K562 (cell line): Measurements from ENCODE around the gene COL4A5. TPM values are rescaled to one million over a fixed set of nuclear protein-coding genes. Genes with fewer than 3 reads are reported as not detected.
A peak's percentile ranks its signal among the peaks of the same experiment; 100 is the strongest.

Experiments used
- ARID2 ChIP-seq: fragments of 450-650 bp; IDR thresholded peaks from 2 replicates; pipeline ENCODE4 v1.6.1; 2017; ENCODE audit warnings: antibody characterized with exemption, mild to moderate bottlenecking
- BDP1 ChIP-seq: IDR thresholded peaks from 3 replicates; pipeline ENCODE4 v1.6.1; 2011; ENCODE audit not compliant: insufficient read length, insufficient read depth
- BHLHE40 ChIP-seq: IDR thresholded peaks from 2 replicates; pipeline ENCODE4 v1.6.1; 2011; ENCODE audit warnings: low read length, improper control_type of control experiment
- C11orf30 ChIP-seq: fragments of 450-650 bp; IDR thresholded peaks from 2 replicates; pipeline ENCODE4 v1.6.1; 2016; ENCODE audit warnings: low read depth, mild to moderate bottlenecking
- CBFB ChIP-seq: sonication (generic); formaldehyde crosslinking; IDR thresholded peaks from 2 replicates; pipeline ENCODE4 v1.4.0; 2020; ENCODE audit warnings: mild to moderate bottlenecking, missing genetic modification reagents
- CEBPB ChIP-seq: fragments of 450-650 bp; IDR thresholded peaks from 2 replicates; pipeline ENCODE4 v1.6.1; 2016; ENCODE audit warnings: missing genetic modification characterization, missing compliant biosample characterization
- CREB3L1 ChIP-seq: fragments of 450-650 bp; IDR thresholded peaks from 2 replicates; pipeline ENCODE4 v1.6.1; 2014; ENCODE audit warnings: low read depth, mild to moderate bottlenecking, moderate library complexity, borderline replicate concordance
- EP300 ChIP-seq: IDR thresholded peaks from 2 replicates; pipeline ENCODE4 v1.6.1; 2012; ENCODE audit warnings: low read length, improper control_type of control experiment
- ETV6 ChIP-seq, 3 experiments: fragments of 150-350 bp in 1 of 3; sonication (generic) in 1 of 3; formaldehyde crosslinking in 1 of 3; IDR thresholded peaks; 2 replicates each; pipeline versions ENCODE4 v1.6.1 to v1.8.0; 2014 to 2022; ENCODE audit warnings: borderline replicate concordance in 2 of 3, low read depth in 2 of 3, antibody characterized with exemption in 1 of 3, low read length in 1 of 3, mild to moderate bottlenecking in 1 of 3, missing genetic modification reagents in 1 of 3
- FOXM1 ChIP-seq, 2 experiments: fragments of 450-650 bp in 1 of 2; sonication (generic) in 1 of 2; formaldehyde crosslinking in 1 of 2; IDR thresholded peaks; 2 replicates each; pipeline versions ENCODE4 v1.6.1 to v1.9.0; 2017 to 2022; ENCODE audit warnings: low read depth in 2 of 2, mild to moderate bottlenecking in 2 of 2, missing genetic modification reagents in 1 of 2, moderate library complexity in 1 of 2
- GABPB2 ChIP-seq: fragments of 250-450 bp; sonication (Bioruptor Pico); conservative IDR thresholded peaks from 2 replicates; pipeline ENCODE4 v1.5.1; 2021; ENCODE audit warnings: mild to moderate bottlenecking
- HCFC1 ChIP-seq: IDR thresholded peaks from 2 replicates; pipeline ENCODE4 v1.6.1; 2012; ENCODE audit warnings: low read depth, low read length, improper control_type of control experiment
- HDAC3 ChIP-seq: fragments of 450-650 bp; IDR thresholded peaks from 2 replicates; pipeline ENCODE4 v1.6.1; 2018; ENCODE audit warnings: borderline replicate concordance, mild to moderate bottlenecking, moderate library complexity; ENCODE audit not compliant: partially characterized antibody
- HES1 ChIP-seq: fragments of 450-650 bp; IDR thresholded peaks from 2 replicates; pipeline ENCODE4 v1.6.1; 2016; ENCODE audit warnings: low read depth, mild to moderate bottlenecking, moderate library complexity
- HIVEP1 ChIP-seq: fragments of 250-450 bp; sonication (Bioruptor Pico); IDR thresholded peaks from 2 replicates; pipeline ENCODE4 v1.4.0; 2020; ENCODE audit warnings: mild to moderate bottlenecking
- HMBOX1 ChIP-seq: sonication (generic); IDR thresholded peaks from 2 replicates; pipeline ENCODE4 v1.6.1; 2016
- HMG20A ChIP-seq: fragments of 450-650 bp; formaldehyde crosslinking; conservative IDR thresholded peaks from 2 replicates; pipeline ENCODE4 v1.4.0; 2020; ENCODE audit warnings: mild to moderate bottlenecking, mixed read lengths
- HMGN3 ChIP-seq: IDR thresholded peaks from 2 replicates; pipeline ENCODE4 v1.6.1; 2011; ENCODE audit warnings: borderline replicate concordance, low read depth, mild to moderate bottlenecking, mixed read lengths, low read length; ENCODE audit not compliant: insufficient read length; ENCODE audit errors: extremely low read depth
- KLF16 ChIP-seq: IDR thresholded peaks from 2 replicates; pipeline ENCODE4 v1.6.1; 2016; ENCODE audit warnings: antibody characterized with exemption
- MXD1 ChIP-seq: fragments of 250-450 bp; sonication (Bioruptor Pico); IDR thresholded peaks from 2 replicates; pipeline ENCODE4 v1.8.0; 2021; ENCODE audit warnings: borderline replicate concordance, mild to moderate bottlenecking, moderate library complexity; ENCODE audit not compliant: poor library complexity, severe bottlenecking
- NCOA1 ChIP-seq: fragments of 450-650 bp; IDR thresholded peaks from 2 replicates; pipeline ENCODE4 v1.6.1; 2016; ENCODE audit warnings: low read depth
- NR1H2 ChIP-seq: sonication (generic); formaldehyde crosslinking; IDR thresholded peaks from 2 replicates; pipeline ENCODE4 v1.4.0; 2020; ENCODE audit warnings: mild to moderate bottlenecking, missing genetic modification reagents
- PML ChIP-seq: IDR thresholded peaks from 2 replicates; pipeline ENCODE4 v1.6.1; 2012; ENCODE audit warnings: low read length, inconsistent platforms
- PTBP1 ChIP-seq: fragments of 200-400 bp; formaldehyde crosslinking; IDR thresholded peaks from 2 replicates; pipeline ENCODE4 v1.6.1; 2017; ENCODE audit warnings: low read depth, low read length
- PYGO2 ChIP-seq: fragments of 450-650 bp; IDR thresholded peaks from 2 replicates; pipeline ENCODE4 v1.6.1; 2016; ENCODE audit warnings: mild to moderate bottlenecking, missing genetic modification characterization, moderate library complexity, missing compliant biosample characterization
- RCOR1 ChIP-seq, 2 experiments: IDR thresholded peaks; 2 replicates each; pipeline ENCODE4 v1.6.1; 2012; ENCODE audit warnings: low read depth in 2 of 2, low read length in 2 of 2, borderline replicate concordance in 1 of 2, improper control_type of control experiment in 1 of 2
- TCF3 ChIP-seq: sonication (generic); formaldehyde crosslinking; IDR thresholded peaks from 2 replicates; pipeline ENCODE4 v1.4.0; 2020; ENCODE audit warnings: mild to moderate bottlenecking, missing genetic modification reagents
- ZNF830 ChIP-seq: fragments of 250-450 bp; sonication (Bioruptor Pico); IDR thresholded peaks from 2 replicates; pipeline ENCODE4 v1.5.0; 2021; ENCODE audit warnings: mild to moderate bottlenecking
- polyA plus RNA-seq, 8 experiments: library from polyadenylated mRNA; depleted of rRNA in 4 of 8; stranded (reverse) in 5 of 8; unstranded in 3 of 8; fragments of >200 nt; fragmentation: Nextera tagmentation in 2 of 8; fragmentation: Illumina TruSeq in 1 of 8; extraction: Ambion mirVana in 2 of 8; extraction: Trizol in 1 of 8; gene quantifications; 2 replicates each; pipeline versions ENCODE4 v1.2.1 to v1.2.3, GENCODE V29; 2011 to 2014; ENCODE audit warnings: inconsistent platforms in 1 of 8, missing spikeins in 1 of 8
- total RNA-seq, 7 experiments: library from RNA; depleted of rRNA in 6 of 7; stranded (reverse); fragments of >200 nt in 6 of 7; fragmentation: Illumina TruSeq in 2 of 7; extraction: Trizol in 2 of 7; gene quantifications; 2 replicates each; pipeline versions ENCODE4 v1.2.1 to v1.2.3, GENCODE V29; 2011 to 2021; ENCODE audit warnings: low replicate concordance in 1 of 7

COL4A5 gene
- total and polyA plus RNA-seq, 9 of the 15 experiments (the other 6 are each of a cell fraction or from before 2014, with no cell fraction given): 0.66 to 2.5 (median 1.8) TPM

GRCh38 chrX:108558217-108558616 lies 118.6 kb downstream of the COL4A5 start (continued):
- no peak for TF ChIP-seq CREB3L1
- TF ChIP-seq NCOA1: peak; percentile 56; the same call in 1 of the 2 replicates
- TF ChIP-seq NR1H2 (CRISPR knock-in tag): no peak
- TF ChIP-seq MXD1 (CRISPR knock-in tag): no peak
- no peak for TF ChIP-seq HMG20A (CRISPR knock-in tag)
- TF ChIP-seq C11orf30: no peak
- TF ChIP-seq ETV6 (IDR thresholded peaks at IDR 0.05; ENCODE audit: borderline replicate concordance in 1 of 2, low read depth in 2 of 2, low read length in 1 of 2): 0 out of 4 replicates have a peak, but pooled peaks of 1 of the 2 experiments have one; percentile 47
- no peak for TF ChIP-seq ETV6 (CRISPR knock-in tag; IDR thresholded peaks at IDR 0.05; ENCODE audit: borderline replicate concordance)
- peak; percentile 48 to 90; a peak in 3 of 4 replicates for TF ChIP-seq RCOR1 (IDR thresholded peaks at IDR 0.05; ENCODE audit: borderline replicate concordance in 1 of 2, low read depth in 2 of 2, low read length in 2 of 2)
- no peak for TF ChIP-seq ARID2
- peak; percentile 47; the same call in 1 of the 2 replicates for TF ChIP-seq PYGO2 (tag)
- TF ChIP-seq BHLHE40: peak; percentile 38; the same call in 1 of the 2 replicates
- TF ChIP-seq PTBP1: no peak
- peak; percentile 70 for TF ChIP-seq HMBOX1
- TF ChIP-seq GABPB2 (CRISPR knock-in tag): no peak
- peak; percentile 97 for TF ChIP-seq PML
- peak; percentile 92 for TF ChIP-seq FOXM1 (IDR thresholded peaks at IDR 0.05; ENCODE audit: low read depth)
- TF ChIP-seq FOXM1 (CRISPR knock-in tag; IDR thresholded peaks at IDR 0.05; ENCODE audit: low read depth): no peak
- TF ChIP-seq CBFB: no peak
- TF ChIP-seq HES1: peak; percentile 37; the same call in 1 of the 2 replicates
- peak; percentile 80 for TF ChIP-seq HDAC3
- TF ChIP-seq ZNF830: no peak
- no peak for TF ChIP-seq HMGN3
- peak; percentile 96 for TF ChIP-seq EP300
- TF ChIP-seq KLF16: peak; percentile 97
- no peak for TF ChIP-seq BDP1
- TF ChIP-seq CEBPB (tag): no peak
- TF ChIP-seq HIVEP1 (CRISPR knock-in tag): no peak
- no peak for TF ChIP-seq HCFC1
- TF ChIP-seq TCF3 (CRISPR knock-in tag): peak; percentile 91
